ENCODE results near the gene FBXL20. TPM values are rescaled to one million over a fixed set of nuclear protein-coding genes. Genes with fewer than 3 reads are reported as not detected.
A peak's percentile ranks its signal among the peaks of the same experiment; 100 is the strongest.

FBXL20 gene
- total and polyA plus RNA-seq, 10 of the 15 experiments (the other 5 are each of a cell fraction or from before 2014, with no cell fraction given), result 1.2 to 8.3 (median 4.4) TPM

- DNase-seq (ENCODE audit: low read depth, low spot score) (no peak), FAIRE-seq (no peak), ATAC-seq (no peak)
- peaks cover 0 to under 1% of the 10 kb centered on the region in 2 experiments; a peak in 1 of 4 replicates for H3K27me3 ChIP-seq (replicated peaks in 1 of 2; ENCODE audit: control insufficient read depth in 2 of 2, insufficient read depth in 2 of 2, low read length in 1 of 2)
- no TSS peak for BruUV-seq (replicated peaks)
- peaks cover 5% of the 10 kb centered on the region; the same call in 1 of the 2 replicates for H4K20me1 ChIP-seq (ENCODE audit: control insufficient read depth, insufficient read depth)
- WGBS (ENCODE audit: insufficient coverage, insufficient replicate concordance, low lambda C conversion rate, missing lambda C conversion rate), result 100% methylated on average over 3 of the region's 3 CpGs
- H3K27ac ChIP-seq (ENCODE audit: control insufficient read depth, insufficient read depth), result no peak overlapping the region
- in situ Hi-C loops (cut with MboI) (loop anchor here (5.0 kb wide), 1 partner anchor 37 kb away; no protein-coding TSS in a partner anchor), intact Hi-C loops (cut with micrococcal nuclease; ENCODE audit: unreplicated experiment) (no loop called here)
- SMC1A ChIA-PET (ENCODE audit: uncharacterized antibody, unreplicated experiment), result interaction anchor here (1.4 to 5.0 kb wide), 2 partner anchors 39 to 40 kb away, joined by 5 to 76 read pairs; no protein-coding TSS in a partner anchor
- H2AFZ ChIP-seq (ENCODE audit: control insufficient read depth, low read depth, low read length), result no peak overlapping the region
- POLR2A ChIA-PET, result interaction anchor here (0.6 to 2.2 kb wide), 5 partner anchors 26 to 989 kb away, joined by 3 to 10 read pairs (median 4); no protein-coding TSS in a partner anchor
- H3K9ac ChIP-seq (ENCODE audit: control insufficient read depth, insufficient read depth, low read length), result no peak overlapping the region
- peaks cover 29% of the 10 kb centered on the region for H3K79me2 ChIP-seq (ENCODE audit: control insufficient read depth, insufficient read depth, low read length)
- no peak overlapping the region for H3K4me2 ChIP-seq (ENCODE audit: control insufficient read depth, insufficient read depth)
- RAD21 ChIA-PET (ENCODE audit: unreplicated experiment), result interaction anchor here (1.1 to 6.1 kb wide), 3 partner anchors 30 to 68 kb away, joined by 3 to 160 read pairs (median 90); no protein-coding TSS in a partner anchor
- CTCF ChIA-PET, result interaction anchor here (1.2 to 10.9 kb wide), 5 partner anchors 10 to 223 kb away, joined by 3 to 658 read pairs (median 5); no protein-coding TSS in a partner anchor
- H3K36me3 ChIP-seq (ENCODE audit: control insufficient read depth in 2 of 2, insufficient read depth in 2 of 2, low read length in 1 of 2), result peaks cover 15 to 28% of the 10 kb centered on the region in 2 experiments
- H3K4me3 ChIP-seq, result no peak overlapping the region
- H3K9me3 ChIP-seq (replicated peaks; ENCODE audit: control insufficient read depth, insufficient read depth, low read length), result no peaks in the 10 kb centered on the region
- H3K4me1 ChIP-seq (ENCODE audit: control insufficient read depth, insufficient read depth, low read length), result peaks cover 39% of the 10 kb centered on the region
- TF ChIP-seq PML (IDR thresholded peaks at IDR 0.05; ENCODE audit: low read length), result peak; percentile 66; the same call in 1 of the 2 replicates
- no peak for TF ChIP-seq BACH1 (IDR thresholded peaks at IDR 0.05; ENCODE audit: borderline replicate concordance)
- no peak for TF ChIP-seq PKNOX1 (IDR thresholded peaks at IDR 0.05)
- no peak for TF ChIP-seq GATAD2B (conservative IDR thresholded peaks at IDR 0.05; ENCODE audit: low read depth)
- TF ChIP-seq ATF2 (IDR thresholded peaks at IDR 0.05; ENCODE audit: low read length), result no peak
- no peak for TF ChIP-seq TBL1XR1 (IDR thresholded peaks at IDR 0.05; ENCODE audit: low read depth, low read length)
- TF ChIP-seq FOS (IDR thresholded peaks at IDR 0.05; ENCODE audit: borderline replicate concordance, extremely low read depth, insufficient read length), result no peak
- no peak for TF ChIP-seq HDAC6 (IDR thresholded peaks at IDR 0.05; ENCODE audit: unreplicated experiment)
- TF ChIP-seq POLR2AphosphoS5 (IDR thresholded peaks at IDR 0.05; ENCODE audit: low read length), result peak; percentile 72
- TF ChIP-seq FOXM1 (IDR thresholded peaks at IDR 0.05; ENCODE audit: low read depth, low read length), result no peak
- no peak for TF ChIP-seq SMAD1 (IDR thresholded peaks at IDR 0.05; ENCODE audit: low read depth, partially characterized antibody)
- TF ChIP-seq, protein P1, sequence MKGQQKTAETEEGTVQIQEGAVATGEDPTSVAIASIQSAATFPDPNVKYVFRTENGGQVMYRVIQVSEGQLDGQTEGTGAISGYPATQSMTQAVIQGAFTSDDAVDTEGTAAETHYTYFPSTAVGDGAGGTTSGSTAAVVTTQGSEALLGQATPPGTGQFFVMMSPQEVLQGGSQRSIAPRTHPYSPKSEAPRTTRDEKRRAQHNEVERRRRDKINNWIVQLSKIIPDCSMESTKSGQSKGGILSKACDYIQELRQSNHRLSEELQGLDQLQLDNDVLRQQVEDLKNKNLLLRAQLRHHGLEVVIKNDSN (IDR thresholded peaks at IDR 0.05; ENCODE audit: borderline replicate concordance, extremely low read length, insufficient read depth, low read depth, low read length), result no peak
- TF ChIP-seq ETV6 (conservative IDR thresholded peaks at IDR 0.05 in 1 of 2, IDR thresholded peaks at IDR 0.05 in 1 of 2; ENCODE audit: borderline replicate concordance in 1 of 2, low read depth in 1 of 2), result no peak
- TF ChIP-seq IKZF2 (IDR thresholded peaks at IDR 0.05), result no peak
- TF ChIP-seq PAX5 (IDR thresholded peaks at IDR 0.05; ENCODE audit: borderline replicate concordance, low read depth, low read length), result no peak
- TF ChIP-seq, protein P2, sequence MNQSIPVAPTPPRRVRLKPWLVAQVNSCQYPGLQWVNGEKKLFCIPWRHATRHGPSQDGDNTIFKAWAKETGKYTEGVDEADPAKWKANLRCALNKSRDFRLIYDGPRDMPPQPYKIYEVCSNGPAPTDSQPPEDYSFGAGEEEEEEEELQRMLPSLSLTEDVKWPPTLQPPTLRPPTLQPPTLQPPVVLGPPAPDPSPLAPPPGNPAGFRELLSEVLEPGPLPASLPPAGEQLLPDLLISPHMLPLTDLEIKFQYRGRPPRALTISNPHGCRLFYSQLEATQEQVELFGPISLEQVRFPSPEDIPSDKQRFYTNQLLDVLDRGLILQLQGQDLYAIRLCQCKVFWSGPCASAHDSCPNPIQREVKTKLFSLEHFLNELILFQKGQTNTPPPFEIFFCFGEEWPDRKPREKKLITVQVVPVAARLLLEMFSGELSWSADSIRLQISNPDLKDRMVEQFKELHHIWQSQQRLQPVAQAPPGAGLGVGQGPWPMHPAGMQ (IDR thresholded peaks at IDR 0.05; ENCODE audit: borderline replicate concordance), result no peak
- TF ChIP-seq, protein P3, sequence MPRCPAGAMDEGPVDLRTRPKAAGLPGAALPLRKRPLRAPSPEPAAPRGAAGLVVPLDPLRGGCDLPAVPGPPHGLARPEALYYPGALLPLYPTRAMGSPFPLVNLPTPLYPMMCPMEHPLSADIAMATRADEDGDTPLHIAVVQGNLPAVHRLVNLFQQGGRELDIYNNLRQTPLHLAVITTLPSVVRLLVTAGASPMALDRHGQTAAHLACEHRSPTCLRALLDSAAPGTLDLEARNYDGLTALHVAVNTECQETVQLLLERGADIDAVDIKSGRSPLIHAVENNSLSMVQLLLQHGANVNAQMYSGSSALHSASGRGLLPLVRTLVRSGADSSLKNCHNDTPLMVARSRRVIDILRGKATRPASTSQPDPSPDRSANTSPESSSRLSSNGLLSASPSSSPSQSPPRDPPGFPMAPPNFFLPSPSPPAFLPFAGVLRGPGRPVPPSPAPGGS (IDR thresholded peaks at IDR 0.05; ENCODE audit: borderline replicate concordance, insufficient read depth, low read depth, low read length, poor library complexity, severe bottlenecking), result peak; percentile 14
- no peak; the same call in 1 of the 2 replicates for TF ChIP-seq POLR2A (IDR thresholded peaks at IDR 0.05; ENCODE audit: low read depth, low read length)
Observed at GRCh38 chr17:39205112-39205526, 196.3 kb downstream of the FBXL20 start.

All from GM12878 (cell line).